ENCODE results near the gene C6orf132.

C6orf132 gene

DNA sequence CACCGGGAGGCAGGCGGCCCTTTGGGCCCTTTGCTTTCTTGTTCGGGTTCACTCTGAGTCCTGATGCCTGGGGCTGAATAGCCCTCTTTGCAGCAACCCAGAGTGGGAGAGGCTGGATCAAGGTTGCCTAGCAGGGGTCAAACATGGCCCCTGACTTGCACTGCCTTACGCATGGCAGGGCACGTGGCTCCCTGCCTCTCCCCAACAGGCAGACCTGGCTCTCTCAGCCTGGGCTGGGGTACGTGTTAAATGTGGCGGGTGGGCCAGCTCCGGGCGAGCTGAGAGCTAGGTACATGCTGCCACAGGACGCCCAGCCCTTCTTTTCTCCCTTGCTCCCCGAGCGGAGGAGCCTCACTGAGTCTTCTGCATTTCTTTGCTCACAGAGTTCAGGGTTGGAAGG lies 7.3 kb downstream of the C6orf132 start:
- no peak for DNase-seq

DNA sequence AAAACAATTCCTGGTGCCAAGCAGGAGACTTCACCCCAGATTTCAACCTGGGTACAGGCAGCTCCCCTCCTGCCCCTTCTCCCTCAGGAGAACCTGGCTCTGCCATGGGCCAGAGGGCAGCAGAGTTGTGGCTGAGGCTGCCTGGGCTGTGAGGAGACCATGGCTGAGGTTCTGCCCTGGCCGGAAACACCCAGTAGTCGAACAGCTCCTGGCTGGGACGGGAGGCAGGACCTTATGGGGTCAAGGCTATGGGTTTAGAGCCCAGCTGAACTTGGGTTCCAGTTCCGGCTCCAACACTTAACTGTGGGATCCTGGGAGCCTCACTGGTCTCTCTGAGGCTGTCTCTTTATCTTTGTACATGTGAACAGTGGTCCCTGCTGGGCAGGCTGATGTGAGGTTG lies 8.5 kb downstream of the C6orf132 start:
- DNase-seq = no peak

- no peak for DNase-seq
Measured at GRCh38 chr6:42131531-42131930, 10.9 kb downstream of the C6orf132 start.

GRCh38 chr6:42129360-42129676 lies 13.1 kb downstream of the C6orf132 start:
- no peak for DNase-seq

DNA sequence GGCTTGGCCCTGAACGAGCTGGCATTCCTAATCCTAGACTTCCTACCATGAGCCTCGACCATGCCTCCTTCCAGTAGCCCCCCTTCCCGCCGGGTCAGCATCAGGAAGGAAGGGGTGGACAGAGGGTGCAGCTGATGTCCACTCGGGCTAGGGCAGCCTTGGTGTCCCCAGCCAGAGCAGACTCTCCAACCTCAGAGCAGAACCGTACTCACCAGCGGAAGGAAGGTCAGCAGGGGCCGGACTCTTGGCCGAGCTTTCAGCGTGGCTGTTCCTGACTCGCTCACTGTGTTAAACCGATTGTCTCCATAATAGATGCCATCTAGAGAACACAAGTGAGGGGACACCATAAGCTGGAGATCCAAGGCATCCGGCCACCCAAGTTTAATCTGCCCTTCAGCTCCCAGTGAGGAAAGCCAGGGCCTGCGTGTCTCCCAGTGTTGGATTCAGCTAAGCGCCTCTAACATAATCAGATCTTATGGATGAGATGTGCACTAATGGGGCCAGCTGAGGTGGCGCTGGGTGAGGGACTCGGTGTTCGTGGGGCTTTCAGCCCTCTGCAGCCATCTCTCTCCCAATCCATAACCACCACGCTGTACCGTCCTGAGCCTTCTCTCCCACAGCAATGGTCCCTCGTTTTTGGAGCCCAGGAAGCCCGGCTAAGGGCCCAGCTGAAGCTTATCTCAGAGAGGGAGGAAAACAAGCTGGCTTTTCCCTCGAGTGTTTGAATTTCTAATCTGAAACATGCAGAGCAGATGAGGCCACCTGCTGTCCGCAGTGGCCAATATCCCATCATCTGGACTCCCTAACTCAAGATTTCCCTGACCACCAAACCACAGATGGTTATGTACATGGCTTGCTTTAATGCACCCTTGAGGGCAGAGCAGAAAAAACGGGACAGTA lies 13.7 kb downstream of the C6orf132 start:
- no peak for DNase-seq

GRCh38 chr6:42125663-42126062 lies 16.8 kb downstream of the C6orf132 start:
- no peak for DNase-seq

- no peak for DNase-seq
Measured at GRCh38 chr6:42125231-42125630, 17.2 kb downstream of the C6orf132 start.

DNA sequence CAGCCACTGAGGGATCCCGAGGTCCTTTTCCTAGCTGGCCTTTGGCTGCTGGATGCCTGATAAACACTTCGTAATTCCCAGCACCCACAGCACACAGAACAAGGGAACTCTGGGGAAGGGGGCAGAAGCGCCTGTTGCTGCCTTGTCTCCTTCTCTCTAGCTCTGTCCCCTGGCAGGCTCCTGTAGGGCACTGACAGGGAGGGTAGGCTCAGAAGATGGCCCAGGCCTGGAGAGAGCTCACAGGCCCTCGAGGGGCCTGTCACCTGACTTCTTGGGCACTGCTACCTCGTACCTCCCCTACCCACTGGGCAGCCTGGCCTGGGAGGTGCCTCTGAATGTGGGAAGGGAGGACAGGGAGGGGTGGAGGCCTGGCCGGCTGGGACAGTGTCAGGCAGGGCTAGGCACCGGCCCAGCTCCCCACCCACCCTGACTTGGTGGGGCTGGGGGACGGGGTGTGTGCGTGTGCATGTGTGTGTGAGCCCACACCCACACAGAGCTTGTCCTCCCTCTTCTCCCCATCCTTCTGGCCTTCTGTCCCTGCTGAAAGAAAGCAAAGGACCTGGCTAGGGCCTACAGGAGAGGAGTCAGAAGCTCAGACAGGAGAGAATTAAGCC lies 18.1 kb downstream of the C6orf132 start:
- no peak for DNase-seq

DNA sequence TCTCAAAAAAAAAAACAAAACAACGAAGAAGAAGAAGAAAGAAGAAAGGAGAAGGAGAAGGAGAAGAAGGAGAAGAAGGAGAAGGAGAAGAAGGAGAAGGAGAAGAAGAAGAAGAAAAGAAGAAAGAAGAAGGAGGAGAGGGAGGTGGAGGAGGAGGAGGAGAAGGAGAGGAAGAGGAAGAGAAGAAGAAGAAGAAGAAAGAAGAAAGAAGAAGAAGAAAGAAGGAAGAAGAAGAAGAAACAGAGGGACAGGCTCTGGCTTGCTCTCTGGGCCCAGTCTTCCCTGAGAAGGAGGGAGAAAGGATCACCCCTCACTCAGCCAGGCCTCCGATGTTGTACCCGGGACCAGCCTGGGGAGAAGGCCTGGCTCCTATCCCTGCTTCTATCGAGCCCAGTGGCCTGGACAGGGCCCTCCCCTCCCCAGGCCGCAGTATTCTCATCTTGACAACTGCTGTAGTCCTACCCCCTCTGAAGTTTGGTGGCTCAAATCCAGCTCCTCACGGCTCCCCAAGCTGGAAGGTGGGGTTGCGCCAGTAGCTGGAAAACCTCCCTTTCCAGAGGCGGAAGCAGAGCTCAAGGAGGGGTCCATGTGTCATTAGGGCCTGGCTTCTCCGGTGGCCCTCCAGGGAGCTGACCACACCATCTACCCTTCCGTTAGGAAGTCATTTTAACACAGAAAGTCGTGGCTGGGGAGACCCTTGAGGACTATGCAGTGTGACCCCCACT lies 18.9 kb downstream of the C6orf132 start:
- DNase-seq = no peak

DNA sequence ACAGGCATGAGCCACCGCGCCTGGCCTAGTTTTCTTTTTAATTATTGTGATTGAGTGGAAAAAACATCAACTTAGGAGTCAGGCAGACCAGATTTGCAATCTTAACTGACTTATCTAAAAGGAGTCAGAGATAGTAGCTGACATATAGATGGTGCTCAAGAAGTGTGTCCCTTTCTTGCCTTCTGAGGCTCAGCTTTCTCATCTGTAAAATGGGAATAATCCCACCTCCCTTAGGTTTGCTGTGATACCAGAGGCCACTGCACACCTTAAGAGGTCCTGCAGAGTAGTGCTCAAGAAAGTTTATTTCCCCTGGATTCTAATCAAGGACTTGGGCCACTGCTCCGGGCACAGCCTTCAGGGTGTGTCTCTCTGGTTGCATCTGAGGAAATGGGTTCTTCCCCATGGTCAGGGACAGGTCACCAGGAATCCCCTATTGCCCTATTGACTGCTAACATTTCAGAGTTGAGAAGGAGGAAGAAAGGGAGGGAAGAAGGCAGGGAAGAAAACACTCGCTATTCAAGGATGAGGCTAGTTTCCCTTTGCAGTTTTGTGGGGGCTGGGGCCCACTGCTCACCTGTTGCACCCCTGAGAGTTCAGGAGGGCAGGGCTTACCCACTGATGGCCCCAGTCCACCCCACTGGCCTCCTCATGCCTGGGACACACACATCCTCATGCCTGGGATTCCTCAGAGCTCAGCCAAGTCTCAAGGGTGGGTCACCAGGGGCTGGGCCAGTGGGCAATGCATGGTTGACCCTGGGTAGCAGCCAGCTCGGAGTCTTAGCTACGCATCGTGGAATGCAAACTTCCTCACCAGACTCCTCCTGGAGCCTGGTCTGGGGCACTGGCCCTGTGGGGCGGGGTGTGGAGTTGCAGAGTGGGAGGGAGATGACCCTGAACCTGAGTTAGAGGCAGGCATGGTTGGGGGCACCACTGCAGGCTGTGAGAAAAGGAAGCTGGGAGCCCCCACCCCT lies 21.2 kb downstream of the C6orf132 start:
- DNase-seq = no peak

DNA sequence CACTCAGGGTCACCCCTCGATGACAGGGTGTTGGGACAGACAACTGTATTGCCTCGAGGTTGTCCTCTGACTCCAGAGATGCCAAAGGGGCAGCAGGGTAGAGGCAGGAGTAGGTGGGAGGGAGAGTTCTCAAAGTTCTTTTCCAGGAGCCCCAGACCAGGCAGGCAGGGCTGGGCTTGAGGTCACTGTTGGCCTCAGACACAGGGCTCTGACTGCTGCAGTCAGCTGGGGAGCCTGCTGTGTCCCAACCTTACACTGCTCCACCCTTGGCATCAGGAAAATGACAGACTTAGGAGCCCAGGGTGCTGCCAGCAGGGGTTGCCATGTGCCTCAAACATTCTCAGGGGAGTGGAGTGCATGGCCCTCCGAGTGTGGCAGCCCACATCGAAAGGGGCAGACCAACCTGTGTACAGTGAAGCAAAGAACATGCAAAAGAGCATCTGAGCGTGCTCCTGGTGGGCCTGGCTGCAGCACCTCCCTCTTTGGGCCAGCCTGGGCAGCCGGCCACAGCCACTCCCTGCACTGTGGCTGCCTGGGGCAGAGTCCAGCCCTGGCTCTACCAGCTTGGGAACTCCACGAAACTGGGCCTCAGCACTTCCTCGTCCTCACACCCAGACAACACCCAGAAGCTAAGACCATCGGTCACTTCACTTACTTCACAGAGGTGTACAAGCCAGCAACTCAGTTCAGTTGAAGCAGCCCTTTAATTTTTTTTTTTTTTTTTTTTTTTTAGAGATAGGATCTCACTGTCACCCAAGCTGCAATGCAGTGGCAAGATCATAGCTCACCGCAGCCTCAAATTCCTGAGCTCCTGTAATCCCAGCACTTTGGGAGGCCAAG lies 24.0 kb downstream of the C6orf132 start:
- no peak for DNase-seq

DNA sequence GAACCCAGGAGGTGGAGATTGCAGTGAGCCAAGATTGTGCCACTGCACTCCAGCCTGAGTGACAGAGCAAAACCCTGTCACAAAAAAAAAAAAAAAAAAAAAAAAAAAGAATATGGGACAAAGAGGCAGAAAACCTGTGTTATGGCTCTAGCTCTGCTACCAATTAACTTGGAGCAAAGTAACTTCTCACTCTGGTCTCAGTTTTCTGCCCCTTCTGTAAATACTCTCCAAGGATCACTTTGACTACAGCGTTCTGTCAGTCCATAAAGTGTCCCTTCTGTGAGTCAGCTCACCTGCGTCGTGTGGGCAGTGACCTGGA lies 24.6 kb downstream of the C6orf132 start:
- no peak for DNase-seq

DNA sequence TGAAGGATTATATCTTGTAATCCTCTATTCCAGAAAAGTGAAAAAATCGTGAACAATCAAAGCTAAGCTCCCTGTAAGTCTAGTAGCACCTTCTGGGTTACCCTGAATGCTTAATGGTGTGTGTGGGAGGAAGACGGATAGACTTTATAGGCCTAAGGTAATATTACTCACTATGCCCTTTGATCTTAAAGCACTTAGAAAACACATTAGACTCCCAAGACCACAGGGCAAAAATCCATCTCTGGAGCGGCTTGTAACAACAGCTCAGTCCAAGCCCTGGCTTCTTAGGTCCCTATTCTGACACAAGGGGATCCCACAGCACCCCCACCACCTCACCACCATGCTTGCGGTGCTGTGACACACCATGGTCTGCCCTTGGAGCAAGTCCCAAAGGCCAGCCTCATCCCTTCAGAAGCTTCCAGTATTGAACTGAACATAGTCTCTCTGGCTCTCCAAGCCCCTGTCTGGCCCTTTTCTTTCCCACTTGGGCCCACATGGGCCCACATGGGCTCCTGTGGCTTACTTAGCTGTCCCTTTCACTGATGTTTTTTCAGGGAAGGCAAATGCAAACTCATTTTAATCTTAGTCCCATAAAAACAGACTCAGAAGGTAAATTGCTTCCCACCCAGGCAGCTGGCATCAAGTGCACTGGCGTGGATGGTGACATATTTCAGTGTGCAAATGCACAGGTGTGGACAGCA lies 28.3 kb downstream of the C6orf132 start:
- no peak for DNase-seq

GRCh38 chr6:42112351-42112750 lies 30.1 kb downstream of the C6orf132 start:
- DNase-seq = no peak

DNA sequence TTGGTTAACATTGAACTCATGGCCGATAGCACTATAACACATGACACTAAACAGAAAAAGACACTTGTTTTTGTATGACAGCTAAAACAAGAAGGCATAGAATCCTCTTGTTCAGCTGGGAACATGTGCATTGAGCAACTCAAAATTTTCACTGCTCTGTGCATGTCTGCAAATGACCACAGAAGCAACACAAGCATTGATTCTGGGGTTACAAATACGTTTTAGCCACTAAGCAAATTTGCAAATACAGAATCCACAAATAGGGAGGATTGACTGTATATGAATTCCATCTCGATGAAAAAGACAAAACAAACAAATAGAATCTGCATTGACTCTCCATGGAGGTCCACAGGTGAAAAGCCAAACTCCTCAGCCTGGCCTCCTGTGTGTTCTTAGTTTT lies 31.7 kb downstream of the C6orf132 start:
- no peak for DNase-seq

DNA sequence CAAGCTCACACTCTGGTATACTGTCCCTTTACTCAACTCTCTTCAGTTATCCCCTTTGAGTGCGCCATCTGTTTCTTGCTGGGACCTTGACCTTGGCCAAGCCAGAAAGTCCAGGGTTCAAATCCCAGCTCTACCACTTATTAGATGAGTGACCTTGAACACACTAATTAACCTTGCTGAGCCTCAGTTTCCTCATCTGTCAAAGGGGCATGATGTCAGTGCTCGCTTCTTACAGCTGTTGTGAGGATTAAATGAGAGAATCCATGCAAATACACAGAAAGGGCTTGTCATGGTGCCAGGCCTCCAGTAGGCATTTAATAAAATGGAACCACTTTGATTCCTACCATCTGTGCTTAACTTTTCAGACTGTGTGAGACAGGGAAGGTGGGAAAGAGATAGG lies 34.3 kb downstream of the C6orf132 start:
- DNase-seq = no peak

DNA sequence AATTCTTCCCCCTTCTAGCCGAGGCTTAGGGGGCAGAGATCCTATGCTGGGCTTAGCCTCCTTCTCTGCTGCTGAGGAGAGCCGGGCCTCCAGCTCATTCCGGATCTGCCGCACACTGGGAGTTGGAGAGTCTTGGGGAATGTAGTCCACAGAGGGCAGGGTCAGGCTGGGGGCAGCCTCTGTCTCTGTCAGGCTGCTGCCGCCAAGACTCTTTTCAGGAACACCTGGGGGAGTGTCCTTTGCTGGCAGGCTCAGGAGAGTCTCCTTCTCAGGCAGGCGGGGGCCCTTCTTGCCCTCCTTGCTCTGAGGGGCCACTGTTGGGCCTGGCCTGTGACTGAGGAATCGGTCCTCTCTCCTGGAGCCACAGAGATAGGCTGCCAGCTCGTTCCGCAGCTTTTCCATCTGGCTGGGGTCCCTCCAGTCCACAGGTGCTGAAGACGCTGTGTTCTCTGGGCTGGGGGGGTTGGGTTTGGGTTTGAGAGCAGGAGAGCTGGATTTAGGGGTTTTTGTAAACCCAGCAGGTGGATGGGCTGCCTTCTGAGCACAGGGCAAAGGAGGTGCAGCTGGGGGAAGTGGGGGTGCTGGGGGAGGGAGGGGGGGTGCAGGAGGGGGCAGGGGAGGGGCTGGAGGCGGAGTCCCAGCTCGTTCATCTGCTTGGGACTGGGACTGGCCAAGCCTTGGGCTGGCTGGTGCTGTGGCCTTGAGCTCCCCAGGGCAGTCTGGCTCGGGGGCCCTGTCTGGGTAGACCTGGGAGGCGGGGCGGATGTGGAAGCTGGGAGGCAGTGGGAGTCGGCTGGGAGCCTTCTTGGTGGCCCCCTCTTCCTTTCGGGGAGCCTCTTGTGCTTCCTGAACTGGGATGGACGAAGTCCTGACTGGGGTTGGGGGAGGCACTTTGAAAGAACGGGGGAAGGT lies 36.1 kb downstream of the C6orf132 start:
- no peak for DNase-seq

GRCh38 chr6:42105709-42106108 lies 36.7 kb downstream of the C6orf132 start:
- DNase-seq = no peak

- no peak for DNase-seq
Measured at GRCh38 chr6:42105156-42105648, 37.2 kb downstream of the C6orf132 start.

GRCh38 chr6:42104804-42105125 lies 37.7 kb downstream of the C6orf132 start:
- no peak for DNase-seq
